Measurements from ENCODE around the gene NAALADL1. TPM values are rescaled to one million over a fixed set of nuclear protein-coding genes. Genes with fewer than 3 reads are reported as not detected.

The NAALADL1 gene
- polyA plus RNA-seq, 3 donors: 9.5 to 14.5 (median 10.7) TPM

DNA sequence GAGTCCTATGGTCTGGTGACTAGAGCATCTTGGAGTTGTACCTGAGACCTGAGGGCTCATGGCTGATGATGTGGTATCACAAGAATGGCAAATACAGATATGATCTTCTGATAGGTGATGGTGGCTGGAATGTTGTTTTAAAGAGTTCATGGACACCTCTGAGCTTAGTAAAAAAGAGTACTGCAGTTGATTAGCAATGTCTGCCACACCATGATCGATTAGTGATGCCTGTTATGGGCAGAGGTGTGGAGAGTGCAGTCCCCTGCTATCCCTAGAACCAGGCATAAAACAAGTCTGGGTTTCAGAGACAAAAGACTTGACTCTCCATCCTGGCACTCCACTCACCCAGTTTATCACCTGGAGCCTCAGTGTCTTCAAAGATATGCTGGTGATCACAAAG lies 60.2 kb downstream of the NAALADL1 start:
- DNase-seq (ENCODE audit: extremely low read depth in 1 of 11, low read depth in 9 of 11, low spot score in 4 of 11): no peak

DNA sequence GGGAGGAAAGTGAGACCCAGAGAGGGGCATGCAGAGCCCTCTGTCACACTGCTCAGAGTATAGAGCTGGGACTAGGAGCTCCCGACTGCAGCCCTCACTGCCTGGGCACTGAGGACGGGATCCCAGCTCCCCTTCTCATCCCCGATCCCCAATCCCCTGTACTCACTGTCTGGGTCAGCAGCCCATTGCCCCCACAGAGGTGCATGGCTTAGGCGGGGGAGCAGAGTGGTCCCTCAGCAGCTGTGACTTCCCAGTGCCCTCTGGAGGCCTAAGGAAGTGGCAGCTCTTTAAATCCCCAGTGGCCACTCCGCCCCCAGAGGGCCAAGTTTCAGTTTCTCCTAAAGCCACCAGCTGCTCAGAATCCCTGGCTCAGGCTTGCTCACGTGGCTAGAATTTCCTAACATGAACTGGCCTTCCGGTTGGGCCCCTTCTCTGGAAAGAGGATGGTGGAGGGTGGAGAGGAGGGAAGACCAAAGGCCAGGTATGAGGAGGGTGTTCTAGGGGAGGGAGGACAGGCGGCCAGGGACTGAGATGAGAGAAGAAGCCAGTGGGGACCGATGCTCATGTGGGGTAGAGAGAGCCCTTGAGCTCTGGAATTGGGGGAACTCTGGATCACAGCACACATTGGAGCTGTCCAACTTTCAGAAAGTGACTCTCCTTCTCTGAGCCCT lies 61.5 kb downstream of the NAALADL1 start, which contains the start of gene BATF2:
TSS of gene BATF2 (minus strand) at position 262 of the 671 bp plus-strand sequence. CDS start at position 205, 57 bp downstream.
- peak in 8 of 11 donors; percentile 65 to 85 (median 76) for DNase-seq (ENCODE audit: extremely low read depth in 1 of 11, low read depth in 9 of 11, low spot score in 4 of 11)

- no peak for DNase-seq (ENCODE audit: extremely low read depth in 1 of 11, low read depth in 9 of 11, low spot score in 4 of 11)
Measured at GRCh38 chr11:64996327-64996709, 62.0 kb downstream of the NAALADL1 start.

Other genes starting within 250 kb of the NAALADL1 start
- 10 to 100 TPM; 34.3 to 43.5 (median 41.9) TPM for gene MEN1, start 248.0 kb downstream of the NAALADL1 start, polyA plus RNA-seq (ENCODE audit: insufficient read length in 3 of 3)
- gene CDC42BPG, start 213.9 kb downstream of the NAALADL1 start, polyA plus RNA-seq (ENCODE audit: insufficient read length in 3 of 3): 1 to 10 TPM; 4.0 to 6.3 (median 5.8) TPM
- gene EHD1, start 179.9 kb downstream of the NAALADL1 start, polyA plus RNA-seq (ENCODE audit: insufficient read length in 3 of 3): 10 to 100 TPM; 54.8 to 67.9 (median 60.8) TPM
- gene ATG2A, start 141.3 kb downstream of the NAALADL1 start, polyA plus RNA-seq (ENCODE audit: insufficient read length in 3 of 3): 10 to 100 TPM; 16.7 to 25.3 (median 21.7) TPM
- gene PPP2R5B, start 133.9 kb downstream of the NAALADL1 start, polyA plus RNA-seq (ENCODE audit: insufficient read length in 3 of 3): 10 to 100 TPM; 15.2 to 18.4 (median 16.1) TPM
- 1 to 10 TPM; 1.6 to 3.0 (median 2.4) TPM for gene GPHA2, start 122.7 kb downstream of the NAALADL1 start, polyA plus RNA-seq (ENCODE audit: insufficient read length in 3 of 3)
- gene MAJIN, start 86.4 kb downstream of the NAALADL1 start, polyA plus RNA-seq (ENCODE audit: insufficient read length in 3 of 3): 1 to 10 TPM in 2 of 3 donors, under 1 TPM in 1; 0.76 to 1.2 (median 1.1) TPM
- gene BATF2, start 61.6 kb downstream of the NAALADL1 start, polyA plus RNA-seq (ENCODE audit: insufficient read length in 3 of 3): 1 to 10 TPM; 2.3 to 3.5 (median 3.0) TPM
- 10 to 100 TPM; 49.0 to 73.9 (median 63.6) TPM for gene ARL2, start 44.4 kb downstream of the NAALADL1 start, polyA plus RNA-seq (ENCODE audit: insufficient read length in 3 of 3)
- gene SNX15, start 31.1 kb downstream of the NAALADL1 start, polyA plus RNA-seq (ENCODE audit: insufficient read length in 3 of 3): 10 to 100 TPM; 21.4 to 33.1 (median 27.1) TPM
- gene SAC3D1, start 17.3 kb downstream of the NAALADL1 start, polyA plus RNA-seq (ENCODE audit: insufficient read length in 3 of 3): 10 to 100 TPM in 2 of 3 donors, 1 to 10 TPM in 1; 8.8 to 18.6 (median 10.5) TPM
- gene CDCA5, start 25.5 kb upstream of the NAALADL1 start, polyA plus RNA-seq (ENCODE audit: insufficient read length in 3 of 3): 10 to 100 TPM; 16.3 to 24.5 (median 20.1) TPM
- gene ZFPL1, start 25.7 kb upstream of the NAALADL1 start, polyA plus RNA-seq (ENCODE audit: insufficient read length in 3 of 3): 10 to 100 TPM; 26.6 to 38.4 (median 30.7) TPM
- gene VPS51, start 37.7 kb upstream of the NAALADL1 start, polyA plus RNA-seq (ENCODE audit: insufficient read length in 3 of 3): 100 to 1,000 TPM in 2 of 3 donors, 10 to 100 TPM in 1; 85.0 to 146 (median 138) TPM
- 10 to 100 TPM; 66.3 to 91.9 (median 82.8) TPM for gene TM7SF2, start 53.3 kb upstream of the NAALADL1 start, polyA plus RNA-seq (ENCODE audit: insufficient read length in 3 of 3)
- gene ZNHIT2, start 59.1 kb upstream of the NAALADL1 start, polyA plus RNA-seq (ENCODE audit: insufficient read length in 3 of 3): 1 to 10 TPM; 5.3 to 9.4 (median 9.1) TPM
- 100 to 1,000 TPM; 528 to 810 (median 808) TPM for gene FAU, start 63.6 kb upstream of the NAALADL1 start, polyA plus RNA-seq (ENCODE audit: insufficient read length in 3 of 3)
- 10 to 100 TPM; 55.7 to 59.3 (median 57.2) TPM for gene MRPL49, start 63.8 kb upstream of the NAALADL1 start, polyA plus RNA-seq (ENCODE audit: insufficient read length in 3 of 3)
- 10 to 100 TPM; 47.9 to 53.6 (median 52.1) TPM for gene SYVN1, start 76.0 kb upstream of the NAALADL1 start, polyA plus RNA-seq (ENCODE audit: insufficient read length in 3 of 3)
- gene SPDYC, start 111.7 kb upstream of the NAALADL1 start, polyA plus RNA-seq (ENCODE audit: insufficient read length in 3 of 3): not detected
- gene CAPN1, start 123.4 kb upstream of the NAALADL1 start, polyA plus RNA-seq (ENCODE audit: insufficient read length in 3 of 3): 100 to 1,000 TPM in 2 of 3 donors, 10 to 100 TPM in 1; 82.9 to 105 (median 104) TPM
- gene POLA2, start 203.4 kb upstream of the NAALADL1 start, polyA plus RNA-seq (ENCODE audit: insufficient read length in 3 of 3): 10 to 100 TPM; 23.8 to 31.1 (median 27.8) TPM